H1 (cell line): ENCODE data around the gene ZNF670. TPM values are rescaled to one million over a fixed set of nuclear protein-coding genes. Genes with fewer than 3 reads are reported as not detected.

Experiments
- SIX5 ChIP-seq: IDR thresholded peaks from 2 replicates; pipeline ENCODE4 v1.6.1; 2011; ENCODE audit warnings: mild to moderate bottlenecking, low read depth, low read length
- SUZ12 ChIP-seq: fragments of 200-600 bp; sonication (generic); IDR thresholded peaks from 2 replicates; pipeline ENCODE4 v1.6.1; 2012; ENCODE audit warnings: mild to moderate bottlenecking, inconsistent platforms, low read length, moderate library complexity, mixed read lengths
- polyA plus RNA-seq, 7 experiments: library from polyadenylated mRNA; depleted of rRNA in 3 of 7; stranded (reverse) in 5 of 7; unstranded in 2 of 7; fragments of >200 nt in 5 of 7; fragments of 200-250 nt in 2 of 7; gene quantifications; 1 replicate in 5 of 7; 2 replicates in 1 of 7; 4 replicates in 1 of 7; pipeline versions ENCODE4 v1.2.1 to v1.2.3, GENCODE V29; 2011 to 2013; ENCODE audit warnings: missing spikeins in 2 of 7, mixed read lengths in 2 of 7
- total RNA-seq: library from RNA; stranded (reverse); fragmentation: NEBNext Ultra II Directional; extraction: Animal tissue kit (Norgen Biotek cat#: 25700); gene quantifications from 2 replicates; pipeline ENCODE4 v1.2.1, GENCODE V29; 2021
- TF ChIP-seq, protein P1 (sequence below): IDR thresholded peaks from 2 replicates; pipeline ENCODE4 v1.6.1; 2011; ENCODE audit warnings: low read length, improper control_type of control experiment
- TF ChIP-seq, protein P2 (sequence below): IDR thresholded peaks from 2 replicates; pipeline ENCODE4 v1.6.1; 2011; ENCODE audit warnings: low read depth, mild to moderate bottlenecking, low read length; ENCODE audit not compliant: insufficient read depth

ZNF670 gene
- total and polyA plus RNA-seq, 2 of the 8 experiments (the other 6 are each of a cell fraction or from before 2014, with no cell fraction given), result 2.8 to 15.4 TPM

DNA sequence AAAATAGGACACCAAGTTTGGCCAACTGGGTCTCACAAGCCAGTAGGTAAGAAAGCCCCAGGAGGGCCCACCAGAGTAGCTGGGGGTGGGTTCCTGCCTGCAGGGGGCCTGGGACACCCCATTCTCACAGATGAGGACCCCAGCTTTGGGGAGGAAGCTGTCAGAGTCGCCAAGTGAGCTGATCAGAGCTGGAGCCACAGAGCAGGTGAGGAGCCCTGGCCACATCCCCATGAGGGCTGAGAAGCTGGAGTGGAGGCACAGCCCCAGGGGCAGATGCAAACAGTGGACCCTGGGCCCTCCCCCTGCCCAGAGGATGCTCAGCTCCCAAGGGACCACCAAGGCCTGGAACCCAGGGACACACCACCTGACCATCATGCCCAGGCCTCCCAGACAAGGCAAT lies 8.6 kb upstream of the ZNF670 start (continued):
- TF ChIP-seq SIX5, result no peak
- TF ChIP-seq SUZ12, result no peak
- TF ChIP-seq, protein P1, sequence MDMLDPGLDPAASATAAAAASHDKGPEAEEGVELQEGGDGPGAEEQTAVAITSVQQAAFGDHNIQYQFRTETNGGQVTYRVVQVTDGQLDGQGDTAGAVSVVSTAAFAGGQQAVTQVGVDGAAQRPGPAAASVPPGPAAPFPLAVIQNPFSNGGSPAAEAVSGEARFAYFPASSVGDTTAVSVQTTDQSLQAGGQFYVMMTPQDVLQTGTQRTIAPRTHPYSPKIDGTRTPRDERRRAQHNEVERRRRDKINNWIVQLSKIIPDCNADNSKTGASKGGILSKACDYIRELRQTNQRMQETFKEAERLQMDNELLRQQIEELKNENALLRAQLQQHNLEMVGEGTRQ, result no peak
- TF ChIP-seq, protein P2, sequence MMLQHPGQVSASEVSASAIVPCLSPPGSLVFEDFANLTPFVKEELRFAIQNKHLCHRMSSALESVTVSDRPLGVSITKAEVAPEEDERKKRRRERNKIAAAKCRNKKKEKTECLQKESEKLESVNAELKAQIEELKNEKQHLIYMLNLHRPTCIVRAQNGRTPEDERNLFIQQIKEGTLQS, result no peak
